Psoas muscle (tissue), 8 donors: Measurements from ENCODE around the gene TMEM150B. TPM values are rescaled to one million over a fixed set of nuclear protein-coding genes. Genes with fewer than 3 reads are reported as not detected.

Experiments
- ATAC-seq, 4 donors: fragments of 200-7000 bp; cut with Tn5 transposase; one replicate each; pipeline ENCODE4 v1.9.1; 2020; ENCODE audit warnings: moderate library complexity in 3 of 4, mild to moderate bottlenecking in 2 of 4
- DNase-seq, 2 donors: peaks; one replicate each; pipeline ENCODE4 v3.0.0-alpha.2; 2020
- H3K27ac ChIP-seq: fragments of 200-600 bp; one replicate; pipeline ENCODE4 v1.8.0; 2022
- H3K27me3 ChIP-seq, 3 donors: fragments of 200-600 bp in 1 of 3; one replicate each; pipeline versions ENCODE4 v1.6.1 to v1.8.0; 2013 to 2022; ENCODE audit warnings: low read length in 2 of 3, mild to moderate bottlenecking in 2 of 3, moderate library complexity in 1 of 3; ENCODE audit not compliant: insufficient read depth in 3 of 3
- H3K36me3 ChIP-seq, 2 donors: fragments of 200-600 bp in 1 of 2; one replicate each; pipeline versions ENCODE4 v1.6.1 to v1.8.0; 2013 to 2022; ENCODE audit warnings: low read depth in 1 of 2, mild to moderate bottlenecking in 1 of 2, moderate library complexity in 1 of 2; ENCODE audit not compliant: insufficient read depth in 1 of 2
- H3K4me1 ChIP-seq: fragments of 200-600 bp; one replicate; pipeline ENCODE4 v1.8.0; 2022
- H3K4me3 ChIP-seq: fragments of 200-600 bp; one replicate; pipeline ENCODE4 v1.8.0; 2022; ENCODE audit warnings: mild to moderate bottlenecking
- H3K9me3 ChIP-seq: fragments of 200-600 bp; one replicate; pipeline ENCODE4 v1.8.0; 2022
- WGBS, 3 donors: extraction: QIAGEN DNeasy Blood & Tissue Kit; methylation state at CpG; one replicate each; pipeline versions ENCODE4 v1.1.6 to v1.1.7; 2013; 5-methylcytosine and 5-hydroxymethylcytosine counted together
- intact Hi-C, 2 donors: fragments of 100-400 bp; cut with DNase I; formaldehyde crosslinking; loops; one replicate each; pipeline versions ENCODE4 v1.11.0 to v1.14.2; 2022
- polyA plus RNA-seq, 3 donors: library from polyadenylated mRNA; stranded (reverse); fragments of 200-250 nt; gene quantifications; one replicate each; pipeline ENCODE4 v1.2.3, GENCODE V29; 2013
- total RNA-seq, 4 donors: library from RNA; stranded (reverse); fragmentation: NEBNext Ultra II Directional in 2 of 4; extraction: Animal tissue kit (Norgen Biotek cat#: 25700) in 2 of 4; gene quantifications; one replicate each; pipeline versions ENCODE4 v1.2.1 to v1.2.4, GENCODE V29; 2021 to 2023
- TF ChIP-seq, protein P1 (sequence below): fragments of 200-600 bp; IDR thresholded peaks from one replicate; pipeline ENCODE4 v1.8.0; 2022; ENCODE audit warnings: antibody characterized with exemption
- donor health status: healthy with polysubstance abuse.
- donor health status: DM: no; HTN: no; CAD: no; lungs with moderate emphysema.
- donor health status: Bipolar disorder and iron deficiency.
- donor health status: healthy.
- donor health status: DM: yes; HTN: yes; CAD: no.
- donor health status: DM: no; HTN: no; CAD: no.
- donor health status: DM: no; HTN: no; CAD: no.
- donor health status: DM: yes; HTN: yes; CAD: no.

The TMEM150B gene
- total and polyA plus RNA-seq, 7 donors = 0.08 to 1.1 (median 0.38) TPM

DNA sequence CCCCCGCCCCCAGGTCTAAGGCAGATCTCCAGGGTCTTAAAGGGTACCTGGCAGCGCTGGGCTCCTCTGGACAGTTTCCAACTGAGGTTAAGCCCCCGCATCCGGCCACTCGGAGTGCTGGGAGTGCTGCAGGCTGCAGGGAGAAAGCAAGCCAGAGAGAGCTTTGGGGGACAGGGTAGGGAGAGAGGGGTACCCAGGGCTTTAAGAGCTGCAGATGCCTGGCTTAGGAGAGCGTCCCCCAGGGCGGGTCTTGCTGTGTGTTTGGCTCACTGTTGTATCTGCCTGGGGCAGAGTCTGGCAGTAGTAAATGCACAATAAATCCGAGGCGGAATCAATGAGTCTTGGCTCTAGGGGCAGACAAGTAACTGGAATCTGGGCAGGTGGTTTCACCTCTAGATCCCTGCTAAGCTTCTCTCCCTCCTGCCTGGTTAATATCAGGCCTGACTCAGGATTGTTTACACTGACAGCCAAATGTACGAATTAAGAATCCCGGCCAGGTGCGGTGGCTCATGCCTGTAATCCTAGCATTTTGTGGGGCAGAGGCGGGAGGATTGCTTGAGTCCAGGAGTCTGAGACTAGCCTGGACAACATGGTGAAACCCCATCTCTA, 30.2 kb upstream of the TMEM150B start:
- intact Hi-C loops = no loop called here
- no peaks in the 10 kb centered on the region for H3K36me3 ChIP-seq
- TF ChIP-seq, protein P1, sequence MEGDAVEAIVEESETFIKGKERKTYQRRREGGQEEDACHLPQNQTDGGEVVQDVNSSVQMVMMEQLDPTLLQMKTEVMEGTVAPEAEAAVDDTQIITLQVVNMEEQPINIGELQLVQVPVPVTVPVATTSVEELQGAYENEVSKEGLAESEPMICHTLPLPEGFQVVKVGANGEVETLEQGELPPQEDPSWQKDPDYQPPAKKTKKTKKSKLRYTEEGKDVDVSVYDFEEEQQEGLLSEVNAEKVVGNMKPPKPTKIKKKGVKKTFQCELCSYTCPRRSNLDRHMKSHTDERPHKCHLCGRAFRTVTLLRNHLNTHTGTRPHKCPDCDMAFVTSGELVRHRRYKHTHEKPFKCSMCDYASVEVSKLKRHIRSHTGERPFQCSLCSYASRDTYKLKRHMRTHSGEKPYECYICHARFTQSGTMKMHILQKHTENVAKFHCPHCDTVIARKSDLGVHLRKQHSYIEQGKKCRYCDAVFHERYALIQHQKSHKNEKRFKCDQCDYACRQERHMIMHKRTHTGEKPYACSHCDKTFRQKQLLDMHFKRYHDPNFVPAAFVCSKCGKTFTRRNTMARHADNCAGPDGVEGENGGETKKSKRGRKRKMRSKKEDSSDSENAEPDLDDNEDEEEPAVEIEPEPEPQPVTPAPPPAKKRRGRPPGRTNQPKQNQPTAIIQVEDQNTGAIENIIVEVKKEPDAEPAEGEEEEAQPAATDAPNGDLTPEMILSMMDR = no peak
- H3K4me1 ChIP-seq = peaks cover 5% of the 10 kb centered on the region
- no peak overlapping the region for H3K27ac ChIP-seq
- WGBS, 3 donors = 12 to 18% (median 14%) methylated on average over 10 to 13 of the region's 13 CpGs
- no peak overlapping the region for H3K4me3 ChIP-seq
- H3K27me3 ChIP-seq = peaks cover 0 to 64% (median 26%) of the 10 kb centered on the region in 3 donors
- ATAC-seq (no peak), DNase-seq (no peak)
- H3K9me3 ChIP-seq = no peaks in the 10 kb centered on the region

- Histone ChIP-seq H3K9me3 (no peaks in the 10 kb centered on the region), H3K36me3 (no peaks in the 10 kb centered on the region), H3K27me3 (peaks cover 0 to 64% (median 26%) of the 10 kb centered on the region in 3 donors), H3K4me3 (peak within 1 kb of the TSS; percentile 60), H3K4me1 (peaks cover 5% of the 10 kb centered on the region), H3K27ac (no peak within 1 kb of the TSS)
- no peak for DNase-seq
- intact Hi-C loops = no loop called here
- ATAC-seq = no peak
- TF ChIP-seq, protein P1 = no peak
- WGBS, 3 donors = 2 to 3% (median 2%) methylated on average over 28 to 42 of the region's 43 CpGs
Measured at GRCh38 chr19:55354698-55355212, 29.6 kb upstream of the TMEM150B start, which contains the start of gene COX6B2. Gene COX6B2, minus strand, starts transcription at chr19:55354719. Its CDS starts 198 bp downstream, at chr19:55354521.

DNA sequence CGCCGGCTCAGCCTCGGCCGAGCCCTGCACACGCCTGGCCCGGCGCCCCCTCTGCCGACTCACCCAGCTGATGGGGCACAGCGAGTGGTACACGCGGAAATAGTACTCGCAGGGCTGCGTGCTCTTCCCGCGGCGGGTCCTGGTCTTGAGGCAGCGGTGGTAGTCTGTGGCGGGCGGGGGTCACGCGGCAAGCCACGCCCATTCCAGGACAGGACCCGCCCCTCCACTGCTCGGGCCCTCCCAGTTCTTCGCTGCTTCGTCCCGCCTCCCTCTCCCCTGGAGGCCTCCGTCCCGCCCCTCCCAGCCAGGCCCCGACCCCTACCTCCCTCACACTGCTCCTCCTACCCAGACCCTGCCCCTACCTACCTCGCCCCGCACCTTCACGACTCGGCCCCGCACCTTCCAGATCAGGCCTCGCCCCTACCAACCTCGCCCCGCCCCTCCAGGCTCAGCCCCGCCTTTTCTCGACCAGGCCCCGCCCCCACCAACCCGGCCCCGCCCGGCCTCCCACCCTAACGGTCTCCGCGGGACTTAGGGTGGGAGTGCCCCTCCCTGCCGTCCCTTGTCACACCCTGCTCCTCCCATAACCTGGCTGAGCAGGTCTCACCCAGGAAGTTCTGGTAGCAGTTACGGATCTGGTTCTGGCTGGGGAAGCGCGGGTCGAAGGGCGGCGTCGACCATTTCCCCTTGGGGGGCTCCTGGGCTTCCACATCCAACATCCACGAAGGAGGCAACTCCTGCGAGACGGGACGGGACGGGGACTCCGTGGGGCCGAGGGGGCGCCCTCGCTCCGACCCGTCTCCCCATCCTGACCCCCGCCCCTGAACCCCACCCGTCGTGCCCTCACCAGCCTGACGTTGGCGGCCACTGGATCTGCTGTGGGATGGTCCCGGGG, 28.9 kb upstream of the TMEM150B start:
- intact Hi-C loops = no loop called here
- DNase-seq (peak in 1 of 2 donors; percentile 60), ATAC-seq (peak; percentile 76 to 84 (median 81))
- Histone ChIP-seq H3K36me3 (no peaks in the 10 kb centered on the region), H3K27me3 (peaks cover 0 to 64% (median 26%) of the 10 kb centered on the region in 3 donors), H3K27ac (no peak overlapping the region), H3K4me3 (peak overlapping the region; percentile 60), H3K4me1 (peaks cover 5% of the 10 kb centered on the region), H3K9me3 (no peaks in the 10 kb centered on the region)
- TF ChIP-seq, protein P1 = no peak
- WGBS, 3 donors = 1 to 2% (median 1%) methylated on average over 49 to 72 of the region's 72 CpGs

- TF ChIP-seq, protein P1 = no peak
- H3K27me3 ChIP-seq = peaks cover 0 to 64% (median 26%) of the 10 kb centered on the region in 3 donors
- DNase-seq (no peak), ATAC-seq (no peak)
- no peak overlapping the region for H3K27ac ChIP-seq
- H3K4me3 ChIP-seq = peak overlapping the region; percentile 60
- 2 to 5% (median 4%) methylated on average over 24 of the region's 24 CpGs for WGBS, 3 donors
- no peaks in the 10 kb centered on the region for H3K36me3 ChIP-seq
- peaks cover 5% of the 10 kb centered on the region for H3K4me1 ChIP-seq
- intact Hi-C loops = no loop called here
- no peaks in the 10 kb centered on the region for H3K9me3 ChIP-seq
Measured at GRCh38 chr19:55353356-55353802, 28.2 kb upstream of the TMEM150B start.
